Gastroesophageal sphincter (tissue), 3 donors: Measurements from ENCODE around the gene FAM135A.
"Not testable (repeated sequence)": the region's sequence is repeated elsewhere in the genome, so short reads cannot be mapped to it uniquely, and the experiment has no call there.

Source experiments
- CTCF ChIP-seq, 4 experiments: fragments of 200-600 bp in 2 of 4; fragments of 450-650 bp in 2 of 4; sonication (generic) in 1 of 4; IDR thresholded peaks; one replicate each; pipeline ENCODE4 v1.5.1; 2017 to 2019; ENCODE audit warnings: antibody characterized with exemption in 4 of 4, mild to moderate bottlenecking in 2 of 4, moderate library complexity in 2 of 4
- EP300 ChIP-seq: sonication (generic); formaldehyde crosslinking; IDR thresholded peaks from one replicate; pipeline ENCODE4 v1.6.1; 2017; ENCODE audit warnings: antibody characterized with exemption, mild to moderate bottlenecking
- POLR2A ChIP-seq, 2 donors: fragments of 450-650 bp; IDR thresholded peaks; one replicate each; pipeline ENCODE4 v1.6.1; 2017; ENCODE audit warnings: antibody characterized with exemption in 2 of 2, mild to moderate bottlenecking in 2 of 2, moderate library complexity in 1 of 2

GRCh38 chr6:70453899-70454298, 40.6 kb downstream of the FAM135A start:
- TF ChIP-seq CTCF (IDR thresholded peaks at IDR 0.05); EP300; POLR2A (IDR thresholded peaks at IDR 0.05): not testable (repeated sequence)
